ENCODE data around the gene WDCP.
"Not testable (repeated sequence)": the region's sequence is repeated elsewhere in the genome, so short reads cannot be mapped to it uniquely, and the experiment has no call there.

WDCP gene

DNA sequence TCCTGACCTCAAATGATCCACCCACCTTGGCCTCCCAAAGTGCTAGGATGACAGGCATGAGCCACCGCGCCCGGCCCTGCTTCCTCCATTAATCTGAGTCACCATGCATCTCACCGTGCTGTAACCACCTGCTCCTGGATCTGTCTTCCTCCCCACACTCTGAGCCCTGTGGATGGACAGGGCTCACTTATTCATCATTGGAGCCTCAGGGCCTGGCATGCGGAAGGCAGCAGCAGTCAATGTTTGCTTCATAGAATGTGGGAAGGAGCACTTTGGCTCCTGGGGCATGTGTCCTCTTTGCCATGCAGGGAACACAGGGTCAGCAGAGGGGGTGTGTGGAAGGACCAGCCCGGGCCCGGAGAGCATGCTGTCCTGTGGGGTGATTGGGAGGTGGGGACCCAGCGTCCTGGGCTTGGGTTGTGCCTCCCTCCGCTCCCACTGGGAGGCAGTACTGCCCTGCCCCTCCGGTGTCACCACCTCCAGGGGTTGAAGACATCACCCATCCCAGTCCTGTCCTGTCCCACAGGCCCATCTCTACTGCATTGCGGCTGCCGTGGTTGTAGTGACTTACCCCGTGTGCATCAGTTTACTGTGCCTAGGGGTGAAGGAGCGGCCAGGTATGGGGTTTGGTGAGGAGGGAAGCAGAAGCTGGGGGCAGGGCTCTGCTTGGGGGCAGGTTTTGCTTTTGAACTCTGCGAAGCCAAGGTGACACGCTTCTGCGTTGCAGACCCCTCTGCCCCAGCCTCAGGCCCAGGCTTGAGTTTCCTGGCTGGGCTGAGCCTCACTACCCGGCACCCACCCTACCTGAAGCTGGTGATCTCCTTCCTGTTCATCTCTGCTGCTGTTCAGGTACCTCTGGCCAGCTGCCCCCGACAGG lies 25.8 kb downstream of the WDCP start:
- DNase-seq: no peak

DNA sequence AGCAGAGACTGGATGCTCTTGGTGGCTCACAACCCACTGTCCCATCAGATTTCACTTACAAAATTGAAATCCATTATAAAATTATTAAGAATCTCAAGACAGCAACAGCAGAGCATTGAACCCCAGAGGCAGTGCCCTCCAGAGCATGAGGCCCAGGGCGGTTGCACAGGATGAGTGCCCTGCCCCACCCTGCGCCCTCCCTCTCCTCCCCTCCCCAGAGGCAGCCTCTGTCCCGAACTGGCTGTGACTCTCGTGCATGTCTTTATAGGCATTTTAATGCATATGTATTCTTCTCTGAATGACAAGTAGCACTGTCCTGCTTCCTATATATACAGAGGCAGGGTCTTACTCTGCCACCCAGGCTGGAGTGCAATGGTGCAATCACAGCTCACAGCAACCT lies 26.9 kb downstream of the WDCP start:
- no peak for DNase-seq

DNA sequence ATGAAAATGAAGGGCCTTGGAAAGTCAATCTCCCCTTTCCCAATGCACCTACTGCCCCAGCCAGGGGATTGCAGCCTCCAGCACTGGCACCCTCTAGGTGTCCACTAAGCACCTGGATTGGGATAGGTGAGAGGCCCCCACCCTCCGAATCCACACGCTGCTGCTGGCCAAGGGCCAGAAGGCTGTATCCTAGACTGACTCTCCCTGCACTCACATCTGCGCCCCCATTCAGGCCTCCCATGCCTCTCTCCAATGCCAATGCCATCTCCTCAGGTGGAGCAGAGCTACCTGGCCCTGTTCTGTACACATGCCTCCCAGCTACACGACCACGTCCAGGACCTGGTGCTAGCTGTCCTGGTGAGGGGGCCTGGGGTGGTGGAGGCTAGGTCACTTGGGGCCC lies 27.5 kb downstream of the WDCP start:
- DNase-seq: no peak

DNA sequence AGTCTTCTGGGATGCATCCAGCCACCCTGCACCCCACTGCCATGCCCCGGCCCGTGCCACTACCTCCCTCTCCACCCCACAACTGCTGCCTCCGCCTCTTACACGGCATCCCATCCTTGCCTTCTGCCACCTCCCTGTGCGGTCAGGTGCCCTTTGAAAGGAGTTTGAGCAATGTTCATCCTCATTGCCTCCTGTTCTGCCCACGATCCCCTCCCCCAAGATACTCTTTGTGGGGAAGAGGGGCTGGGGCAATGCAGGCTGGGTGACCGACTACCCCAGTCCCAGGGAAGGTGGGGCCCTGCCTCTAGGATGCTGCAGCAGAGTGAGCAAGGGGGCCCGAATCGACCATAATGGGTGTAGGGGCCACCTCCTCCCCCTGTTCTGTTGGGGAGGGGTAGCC lies 28.9 kb downstream of the WDCP start:
- DNase-seq: no peak

DNA sequence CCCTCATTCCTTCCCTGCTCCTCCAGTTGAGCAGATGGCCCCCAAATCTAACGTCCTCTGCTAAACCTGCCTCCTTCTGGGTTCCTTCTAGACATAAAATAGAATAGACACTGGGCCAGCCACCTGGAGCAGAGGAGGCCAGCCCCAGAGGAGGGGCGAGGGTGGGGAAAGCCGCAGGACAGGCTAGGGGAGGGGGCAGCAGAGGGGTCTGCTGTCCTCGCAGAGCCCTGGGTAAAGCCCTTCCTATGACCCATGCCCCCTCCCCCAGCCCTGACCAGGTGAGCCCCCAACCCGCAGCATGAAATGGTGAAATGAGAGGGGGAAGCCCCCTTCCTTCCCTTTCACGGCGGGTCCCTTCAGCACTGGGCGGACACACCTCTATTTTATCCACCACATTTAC lies 29.5 kb downstream of the WDCP start:
- no peak for DNase-seq

DNA sequence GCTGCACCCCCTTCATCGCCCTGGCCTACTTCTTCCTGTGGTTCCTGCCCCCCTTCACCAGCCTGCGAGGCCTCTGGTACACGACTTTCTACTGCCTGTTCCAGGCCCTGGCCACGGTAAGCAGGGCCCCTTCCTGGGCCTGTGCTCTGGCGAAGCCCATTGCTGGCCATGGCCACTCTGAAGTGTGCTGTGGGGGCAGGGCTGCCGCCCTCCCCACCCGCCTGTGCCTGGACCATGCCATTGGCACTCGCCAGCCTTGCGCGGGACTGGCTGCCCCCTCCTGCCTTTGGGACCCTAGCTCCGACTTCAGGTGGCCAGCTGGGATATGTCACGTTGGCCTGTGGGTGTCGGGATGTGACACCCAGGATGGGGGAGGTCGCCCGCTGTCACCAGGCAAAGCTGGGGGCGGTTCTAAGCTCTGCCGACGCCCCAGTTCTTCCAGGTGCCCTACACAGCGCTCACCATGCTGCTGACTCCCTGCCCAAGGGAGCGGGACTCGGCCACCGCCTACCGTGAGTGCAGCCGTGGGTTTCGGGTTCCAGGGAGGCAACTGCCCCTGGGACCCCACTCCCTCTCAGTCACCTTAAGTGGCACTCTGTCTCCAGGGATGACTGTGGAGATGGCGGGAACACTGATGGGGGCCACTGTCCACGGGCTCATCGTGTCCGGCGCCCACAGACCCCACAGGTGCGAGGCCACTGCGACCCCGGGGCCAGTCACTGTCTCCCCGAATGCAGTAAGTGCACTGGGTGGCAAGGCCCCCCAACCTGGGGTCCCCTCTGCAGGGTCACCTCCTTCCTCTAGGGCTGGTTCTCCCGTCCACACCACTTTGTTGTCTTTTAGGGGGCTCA lies 30.1 kb downstream of the WDCP start:
- DNase-seq: no peak

DNA sequence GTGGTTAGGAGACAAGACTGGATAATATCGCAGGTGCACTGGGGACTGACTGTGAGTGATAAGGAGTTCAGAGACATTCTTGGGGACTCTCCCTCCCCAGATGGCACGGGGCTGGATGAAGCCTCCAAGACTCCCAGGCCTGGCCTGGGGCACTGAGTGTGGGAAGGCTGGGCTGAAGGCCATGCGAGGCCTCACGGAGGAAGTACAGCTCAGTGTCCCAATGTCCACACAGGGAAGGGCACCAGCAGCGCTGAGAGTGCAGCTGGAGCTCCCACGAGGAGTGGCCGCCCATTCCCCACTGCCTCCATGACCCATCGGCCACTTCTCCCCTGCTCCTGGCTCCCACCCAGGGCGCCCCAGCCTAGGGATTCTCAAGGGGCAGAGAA lies 30.8 kb downstream of the WDCP start:
- no peak for DNase-seq

DNA sequence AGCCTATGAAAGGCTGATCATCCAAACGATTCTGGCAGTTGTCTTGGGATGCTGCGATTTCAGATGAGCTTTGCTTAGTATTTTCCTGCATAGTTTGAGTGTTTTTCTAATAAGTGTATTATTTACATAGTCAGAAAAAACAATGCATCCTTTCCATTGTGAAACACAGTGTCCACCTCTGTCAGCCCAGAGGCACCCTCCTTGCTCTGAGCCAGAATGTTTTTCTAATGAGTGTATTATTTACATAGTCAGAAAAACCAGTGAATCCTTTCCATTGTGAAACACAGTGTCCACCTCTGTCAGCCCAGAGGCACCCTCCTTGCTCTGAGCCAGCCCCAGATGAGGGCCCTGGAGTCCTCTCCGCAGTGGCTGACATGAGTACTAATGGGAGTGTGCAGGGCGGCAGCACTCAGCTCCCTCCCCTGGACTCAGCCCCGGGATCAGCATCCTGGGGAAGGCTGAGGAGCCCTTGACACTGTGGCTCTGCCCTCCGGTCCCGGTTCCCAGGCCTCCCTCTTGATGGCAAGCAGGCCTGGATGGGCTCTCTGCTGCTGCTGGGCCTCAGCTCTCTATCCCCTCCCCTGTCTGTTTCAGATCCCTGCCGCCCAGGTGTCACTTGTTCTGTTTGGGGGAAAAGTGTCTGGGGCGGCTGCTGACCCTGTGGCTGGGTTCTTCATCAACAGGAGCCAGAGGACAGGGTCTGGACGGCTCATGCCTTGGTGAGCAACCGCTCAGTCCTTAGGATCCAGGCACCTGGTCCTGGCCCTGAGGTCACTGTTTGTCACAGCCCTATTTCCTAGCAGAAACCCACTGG lies 31.4 kb downstream of the WDCP start:
- peak; percentile 9 for DNase-seq

DNA sequence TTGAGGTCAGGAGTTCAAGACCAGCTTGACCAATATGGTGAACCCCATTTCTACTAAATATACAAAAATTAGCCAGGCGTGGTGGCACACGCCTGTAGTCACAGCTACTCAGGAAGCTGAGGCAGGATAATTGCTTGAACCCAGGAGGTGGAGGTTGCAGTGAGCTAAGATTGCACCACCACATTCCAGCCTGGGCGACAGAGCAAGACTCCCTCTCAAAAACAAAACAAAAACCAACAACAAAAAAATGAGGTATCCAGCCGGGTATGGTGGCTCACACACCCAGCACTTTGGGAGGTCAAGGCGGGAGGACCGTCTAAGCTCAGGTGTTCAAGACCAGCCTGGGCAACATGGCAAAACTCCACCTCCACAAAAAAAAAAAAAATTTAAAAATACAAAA lies 32.3 kb downstream of the WDCP start:
- not testable (repeated sequence) for DNase-seq

DNA sequence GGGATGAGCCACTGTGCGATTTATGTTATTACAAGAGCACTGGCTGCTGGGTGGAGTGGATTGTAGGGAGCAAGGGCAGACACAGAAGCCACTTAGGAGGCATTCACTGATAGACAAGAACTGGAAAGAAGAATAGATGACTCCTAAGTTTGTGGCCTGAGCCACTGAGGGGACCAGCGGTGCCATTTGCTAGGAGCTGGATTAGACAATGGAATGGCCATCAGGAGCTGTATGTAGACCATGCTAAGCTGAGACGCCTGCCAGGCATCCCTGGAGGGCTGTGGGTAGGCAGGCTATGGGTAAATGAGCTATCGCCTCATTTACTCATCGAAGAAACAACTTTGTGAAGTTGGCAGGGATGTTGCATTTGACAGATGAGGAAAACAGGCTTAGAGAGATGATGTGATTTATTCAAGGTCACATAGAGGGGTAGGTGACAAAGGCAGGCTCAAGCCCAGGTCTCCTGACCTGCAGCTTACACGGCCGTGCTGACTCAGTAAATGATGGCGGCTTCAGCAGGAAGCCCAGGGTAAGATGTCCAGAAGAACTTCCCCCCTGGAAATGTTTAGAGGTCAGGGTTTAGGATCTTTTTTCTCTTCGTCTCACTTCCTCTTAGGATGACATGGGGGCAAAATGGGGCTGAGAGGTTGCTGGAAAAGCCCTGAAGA lies 34.5 kb downstream of the WDCP start:
- DNase-seq: no peak

DNA sequence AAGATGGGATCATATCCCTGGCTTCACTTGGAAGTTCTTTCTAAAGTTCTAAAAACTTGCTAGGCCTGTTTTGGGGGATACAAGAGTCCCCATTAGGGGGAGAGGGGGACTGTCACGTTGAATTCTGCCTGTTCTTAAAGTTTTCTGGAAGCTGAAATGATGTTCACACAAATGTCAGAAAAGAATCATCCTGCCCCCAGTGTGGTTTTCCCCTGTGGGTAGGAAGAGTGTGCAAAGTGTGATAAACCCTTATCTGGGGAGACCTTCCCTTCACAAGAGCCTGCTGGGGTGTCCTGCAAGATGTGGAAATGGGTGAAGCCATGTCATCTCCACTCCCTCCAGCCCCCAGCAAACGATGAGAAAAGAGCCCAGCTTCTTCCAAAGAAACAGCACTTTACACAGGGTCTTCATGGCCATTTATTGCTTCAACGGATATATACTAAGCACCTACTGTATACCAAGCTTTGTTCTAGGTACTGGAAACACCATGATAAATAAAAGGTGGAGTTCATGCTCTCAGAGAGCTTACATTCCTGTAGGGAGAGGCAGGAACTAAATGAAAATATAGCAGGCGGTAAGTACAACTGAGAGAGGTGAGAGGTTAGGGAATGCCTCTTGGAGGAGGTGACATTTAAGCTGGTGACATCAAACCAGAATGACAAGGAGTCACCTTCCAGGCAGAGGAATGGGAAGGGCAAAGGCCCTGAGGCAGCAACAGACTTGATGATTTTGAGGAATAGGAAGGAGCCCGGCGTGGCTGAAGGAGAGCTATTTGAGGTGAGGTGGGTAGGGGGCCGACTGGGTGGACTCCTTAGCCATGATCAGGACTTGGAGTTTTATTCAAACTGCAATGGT lies 35.7 kb downstream of the WDCP start:
- no peak for DNase-seq

DNA sequence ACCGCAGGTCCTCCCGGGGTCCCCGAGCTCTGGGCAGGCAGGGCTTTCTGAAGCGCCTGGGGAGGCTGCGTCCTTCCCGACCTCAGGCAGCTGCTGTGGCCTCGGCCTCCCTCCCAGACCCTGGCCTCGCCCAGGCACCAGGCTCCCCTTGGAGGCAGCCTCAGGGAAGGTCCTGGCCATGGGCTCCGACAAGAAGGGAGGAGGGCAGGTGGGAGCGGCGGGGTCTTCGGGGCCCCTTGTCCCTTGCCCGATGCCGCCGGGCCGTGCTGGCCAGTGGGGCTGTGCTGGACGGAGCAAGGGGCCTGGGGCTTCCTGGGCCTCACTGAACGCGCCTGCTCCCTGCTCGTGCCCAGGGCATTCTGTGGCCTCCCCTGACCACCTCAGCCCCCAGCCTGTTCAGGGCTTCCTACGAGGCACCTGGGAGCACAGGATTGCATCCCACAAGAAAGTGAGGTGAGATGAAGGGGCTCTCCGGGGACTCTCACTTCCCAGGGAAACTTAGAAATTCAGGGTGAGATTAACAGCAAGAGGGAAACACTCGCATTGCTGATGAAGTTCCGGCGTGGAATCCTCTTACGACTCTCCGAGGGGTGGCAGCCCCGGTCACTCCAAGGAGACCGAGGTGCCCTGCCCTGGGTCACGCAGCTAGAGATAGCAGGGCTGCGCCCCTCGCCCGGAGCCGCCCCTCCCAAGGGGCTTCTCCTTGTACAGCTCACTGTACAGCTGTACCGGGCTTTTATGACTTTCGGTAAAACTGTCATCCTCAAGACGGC lies 36.5 kb downstream of the WDCP start:
- no peak for DNase-seq

DNA sequence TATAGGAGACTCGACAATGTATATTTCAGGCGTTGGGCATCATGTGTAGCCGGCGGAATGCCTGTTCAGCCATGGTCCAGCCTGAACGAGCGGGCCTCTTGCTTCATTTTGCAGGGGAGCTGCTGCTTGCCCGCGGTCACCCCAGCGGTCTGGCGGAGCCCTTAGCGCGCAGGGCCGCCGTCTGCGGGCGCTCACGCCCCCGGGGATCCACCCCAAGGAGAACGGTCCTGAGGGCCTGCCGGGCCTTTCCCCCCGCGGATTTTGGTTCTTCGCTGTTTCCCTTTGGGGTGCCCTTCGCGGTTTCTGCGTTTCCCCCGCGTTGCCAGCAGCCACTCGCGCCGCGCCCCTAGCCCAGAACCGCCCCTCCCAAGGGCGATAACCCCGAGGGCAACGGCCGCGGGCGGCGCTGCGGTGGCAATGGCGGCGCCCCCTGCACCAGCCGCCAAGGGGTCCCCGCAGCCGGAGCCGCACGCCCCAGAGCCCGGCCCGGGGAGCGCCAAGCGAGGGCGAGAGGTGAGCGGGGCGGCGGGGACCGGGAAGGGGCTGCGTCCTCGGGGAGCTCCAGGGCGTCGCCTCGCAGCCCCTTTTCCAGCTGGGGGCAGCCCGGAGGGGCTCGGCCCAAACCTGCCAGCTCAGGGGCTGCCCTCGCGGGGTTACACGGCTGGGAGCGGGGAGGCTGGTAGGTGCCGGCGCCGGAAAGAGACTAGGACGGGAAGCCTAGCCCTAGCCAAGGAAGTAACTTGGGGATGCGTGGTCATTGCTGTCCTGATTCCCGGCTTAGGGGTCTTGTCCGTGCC lies 37.3 kb downstream of the WDCP start, which contains the start of gene MFSD2B:
Gene MFSD2B (plus strand): TSS at position 406 of the 797 bp plus-strand sequence. CDS start 12 bp downstream, at position 418.
- DNase-seq: no peak

DNA sequence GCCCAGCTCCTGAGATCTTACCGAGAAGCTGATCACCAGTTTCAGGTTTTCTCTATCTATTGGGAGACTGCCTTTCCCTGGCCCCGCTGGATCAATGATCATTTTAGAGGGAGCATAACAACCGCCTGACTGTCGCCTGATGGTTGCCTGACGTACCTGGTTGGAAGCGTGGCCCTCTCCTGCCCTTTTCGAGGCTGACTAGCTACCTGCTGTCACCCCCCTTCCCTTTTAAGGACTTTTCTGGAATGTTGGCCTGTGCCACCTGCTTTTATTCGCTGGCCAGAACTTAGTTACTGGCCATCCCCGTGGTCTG lies 37.9 kb downstream of the WDCP start:
- no peak for DNase-seq

DNA sequence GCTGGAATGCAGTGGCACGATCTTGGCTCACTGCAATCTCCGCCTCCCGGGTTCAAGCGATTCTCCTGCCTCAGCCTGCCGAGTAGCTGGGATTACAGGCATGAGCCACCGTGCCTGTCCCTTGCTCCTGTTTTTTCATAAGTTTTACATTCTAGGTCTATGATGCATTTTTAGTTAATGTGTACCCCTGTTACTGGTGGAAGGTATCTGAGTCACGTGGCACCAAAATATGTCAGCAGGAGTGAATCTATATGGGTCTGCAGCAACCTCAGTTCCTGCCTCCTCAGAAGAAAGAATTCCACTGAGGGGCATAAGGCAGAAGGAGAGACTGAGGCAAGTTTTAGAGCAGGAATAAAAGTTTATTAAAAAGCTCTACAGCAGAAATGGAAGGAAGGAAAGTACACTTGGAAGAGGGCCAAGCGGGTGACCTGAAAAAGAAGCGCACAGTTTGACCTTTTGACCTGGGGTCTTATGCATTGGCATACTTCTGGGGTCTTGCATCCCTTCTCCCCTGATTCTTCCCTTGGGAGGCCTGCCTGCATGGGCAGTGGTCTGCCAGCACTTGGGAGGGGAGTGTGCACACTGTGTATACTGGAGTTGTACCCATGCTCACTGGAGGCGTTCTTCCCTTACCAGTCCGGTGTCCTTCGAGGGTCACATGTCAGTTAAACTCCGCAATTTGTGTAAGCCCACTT lies 38.4 kb downstream of the WDCP start:
- no peak for DNase-seq

DNA sequence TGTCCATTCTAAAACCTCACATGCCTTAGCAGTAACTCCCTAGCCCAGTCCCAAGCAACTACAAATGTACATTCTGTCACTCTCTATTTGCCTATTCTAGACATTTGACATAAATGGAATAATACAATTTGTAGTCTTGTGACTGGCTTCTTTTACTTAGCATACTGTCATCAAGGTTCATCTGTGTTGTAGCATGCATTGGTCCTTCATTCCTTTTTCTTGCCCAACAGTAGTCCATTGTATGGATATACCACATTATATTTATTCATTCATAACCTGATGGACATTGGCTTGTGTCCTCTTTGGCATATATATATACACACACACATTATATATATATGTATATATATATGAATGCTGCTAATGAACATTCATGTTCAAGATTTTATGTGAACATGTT lies 39.5 kb downstream of the WDCP start:
- DNase-seq: no peak

DNA sequence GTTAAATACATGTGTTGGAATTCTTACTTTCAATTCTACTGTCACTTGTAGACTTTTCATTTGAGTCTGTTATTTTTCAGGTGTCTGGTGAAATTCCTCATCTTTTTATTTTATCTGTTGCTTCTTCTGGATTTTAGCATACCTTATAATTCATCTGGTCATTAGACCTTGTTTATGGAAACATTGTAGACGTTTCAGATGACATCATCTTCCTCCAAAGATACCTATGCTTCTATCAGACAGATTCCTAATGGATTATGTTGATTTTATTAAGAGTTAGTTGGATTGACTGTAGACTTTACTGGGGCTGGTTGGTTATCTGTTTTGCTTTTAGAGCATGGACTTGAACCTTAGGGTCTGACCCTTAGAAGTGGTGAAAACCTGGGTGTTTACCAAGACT lies 52.6 kb downstream of the WDCP start:
- no peak for DNase-seq

DNA sequence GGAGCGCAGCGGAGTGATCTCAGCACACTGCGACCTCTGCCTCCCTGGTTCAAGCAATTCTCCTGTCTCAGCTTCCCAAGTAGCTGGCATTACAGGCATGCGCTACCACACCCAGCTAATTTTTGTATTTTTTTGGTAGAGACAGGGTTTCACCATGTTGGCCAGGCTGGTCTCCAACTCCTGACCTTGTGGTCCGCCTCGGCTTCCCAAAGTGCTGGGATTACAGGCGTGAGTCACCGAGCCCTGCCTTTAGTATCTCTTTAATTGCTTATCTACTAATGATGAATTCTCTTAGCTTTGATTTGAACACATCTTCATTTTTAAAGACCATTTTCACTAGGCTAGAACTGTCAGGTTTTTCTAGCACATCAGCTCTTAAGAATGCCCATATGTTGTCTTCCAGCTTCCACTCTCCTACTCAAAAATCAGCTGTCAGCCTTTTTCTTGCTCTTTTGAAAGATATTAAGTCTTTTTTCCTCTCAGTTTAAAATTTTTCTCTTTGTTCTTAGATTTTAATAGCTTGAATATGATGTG lies 53.4 kb downstream of the WDCP start:
- no peak for DNase-seq

DNA sequence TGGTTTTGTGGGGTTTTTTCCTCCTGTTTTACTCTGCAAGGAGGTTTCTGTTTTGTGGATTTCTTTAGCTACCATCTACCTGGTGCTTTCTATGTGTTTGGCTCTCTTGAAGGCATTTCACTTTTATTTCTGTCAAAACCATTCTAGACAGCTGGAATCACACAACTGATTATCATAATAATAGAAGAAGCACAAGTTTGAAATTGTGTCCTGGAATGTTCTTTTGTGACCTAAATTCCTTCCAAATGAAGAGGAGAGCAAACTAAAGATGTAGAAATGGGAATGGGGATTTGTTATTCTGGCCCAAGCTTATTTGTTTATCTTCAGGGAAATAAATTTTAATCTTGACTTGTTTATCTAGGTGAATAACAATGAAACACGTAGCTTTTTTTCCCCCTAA lies 54.3 kb downstream of the WDCP start:
- no peak for DNase-seq
